H1 (cell line): Measurements from ENCODE around the gene CACNA2D1. TPM values are rescaled to one million over a fixed set of nuclear protein-coding genes. Genes with fewer than 3 reads are reported as not detected.

ENCODE experiments used
- CTCF ChIA-PET: fragments of 300-600 bp; sonication (Branson Sonifier 250); formaldehyde crosslinking; loops from one replicate; lab custom pipeline; 2021; ENCODE audit not compliant: partially characterized antibody; lab: Charles Lee
- POLR2A ChIA-PET: fragments of 300-600 bp; sonication (Branson Sonifier 250); formaldehyde crosslinking; loops from one replicate; lab custom pipeline; 2021; ENCODE audit warnings: inconsistent platforms; ENCODE audit not compliant: partially characterized antibody; lab: Charles Lee
- DNase-seq, 2 experiments: peaks; one replicate each; pipeline versions ENCODE4 v3.0.0 to v3.0.0-alpha.2; 2010 to 2022; ENCODE audit warnings: low spot score in 2 of 2, low read depth in 1 of 2, mixed read lengths in 1 of 2
- FAIRE-seq: peaks from 2 replicates; lab custom pipeline; 2011; peaks lifted over from hg19 to GRCh38; lab: Jason Lieb, UNC
- H2AFZ ChIP-seq: 2 replicates; pipeline ENCODE4 v1.8.1; 2012; ENCODE audit warnings: low read length, inconsistent platforms
- H2AK5ac ChIP-seq: 2 replicates; pipeline ENCODE4 v1.6.1; 2013; ENCODE audit warnings: low read depth, low read length
- H2BK120ac ChIP-seq: replicated peaks from 2 replicates; pipeline ENCODE3; 2013; ENCODE audit warnings: low read depth, low read length, inconsistent platforms
- H2BK12ac ChIP-seq: 2 replicates; pipeline ENCODE4 v1.6.1; 2013; ENCODE audit warnings: low read depth, low read length
- H2BK15ac ChIP-seq: 2 replicates; pipeline ENCODE4 v1.6.1; 2013; ENCODE audit warnings: low read length
- H2BK20ac ChIP-seq: 2 replicates; pipeline ENCODE4 v1.6.1; 2013; ENCODE audit warnings: low read length
- H2BK5ac ChIP-seq: 2 replicates; pipeline ENCODE4 v1.6.1; 2013; ENCODE audit warnings: low read depth, low read length
- H3K14ac ChIP-seq: 2 replicates; pipeline ENCODE4 v1.6.1; 2013; ENCODE audit warnings: inconsistent platforms; ENCODE audit not compliant: insufficient read length
- H3K18ac ChIP-seq: 2 replicates; pipeline ENCODE4 v1.6.1; 2013; ENCODE audit warnings: low read length; ENCODE audit errors: extremely low read depth
- H3K23ac ChIP-seq: 2 replicates; pipeline ENCODE4 v1.6.1; 2013; ENCODE audit warnings: inconsistent platforms; ENCODE audit not compliant: insufficient read length
- H3K23me2 ChIP-seq: 2 replicates; pipeline ENCODE4 v1.6.1; 2013; ENCODE audit warnings: low read depth, low read length
- H3K27ac ChIP-seq: 2 replicates; pipeline ENCODE4 v1.6.1; 2011; ENCODE audit warnings: low read depth, low read length, inconsistent platforms
- H3K27me3 ChIP-seq, 4 experiments: replicated peaks in 1 of 4; 1 replicate in 1 of 4; 2 replicates in 3 of 4; pipeline versions ENCODE4 v1.6.1 to v1.8.1; 2011 to 2013; ENCODE audit warnings: low read length in 3 of 4, mild to moderate bottlenecking in 3 of 4, inconsistent platforms in 2 of 4, mixed read lengths in 2 of 4, moderate library complexity in 1 of 4; ENCODE audit not compliant: control insufficient read depth in 3 of 4, insufficient read depth in 3 of 4; ENCODE audit errors: extremely low read depth in 1 of 4
- H3K36me3 ChIP-seq, 4 experiments: 2 replicates each; pipeline versions ENCODE4 v1.6.1 to v1.8.1; 2011 to 2013; ENCODE audit warnings: mild to moderate bottlenecking in 4 of 4, low read length in 3 of 4, moderate library complexity in 2 of 4, control low read depth in 1 of 4, inconsistent platforms in 1 of 4; ENCODE audit not compliant: insufficient read depth in 4 of 4, control insufficient read depth in 2 of 4
- H3K4ac ChIP-seq: replicated peaks from 2 replicates; pipeline ENCODE3; 2013; ENCODE audit warnings: low read length, low read depth, mixed read lengths, inconsistent platforms; ENCODE audit not compliant: insufficient read length
- H3K4me1 ChIP-seq, 4 experiments: replicated peaks in 1 of 4; 1 replicate in 1 of 4; 2 replicates in 3 of 4; pipeline versions ENCODE4 v1.6.1 to v1.8.1; 2011 to 2013; ENCODE audit warnings: low read length in 3 of 4, inconsistent platforms in 2 of 4, mixed read lengths in 1 of 4; ENCODE audit not compliant: insufficient read depth in 4 of 4, control insufficient read depth in 3 of 4
- H3K4me2 ChIP-seq, 2 experiments: 2 replicates each; pipeline versions ENCODE4 v1.6.1 to v1.8.1; 2011 to 2013; ENCODE audit warnings: low read depth in 2 of 2, low read length in 2 of 2, control low read depth in 1 of 2, inconsistent platforms in 1 of 2, mild to moderate bottlenecking in 1 of 2; ENCODE audit not compliant: insufficient read depth in 1 of 2
- H3K4me3 ChIP-seq, 4 experiments: fragments of 200-600, 300-600 bp in 1 of 4; sonication (generic), shearing (Covaris generic), sonication (Bioruptor Twin) in 1 of 4; 2 replicates each; pipeline versions ENCODE4 v1.5.1 to v1.8.1; 2011 to 2016; ENCODE audit warnings: low read length in 4 of 4, low read depth in 3 of 4, control low read depth in 2 of 4, inconsistent platforms in 2 of 4, mild to moderate bottlenecking in 2 of 4, mixed read lengths in 1 of 4, moderate library complexity in 1 of 4; ENCODE audit not compliant: insufficient read depth in 2 of 4; ENCODE audit errors: extremely low read depth in 1 of 4
- H3K56ac ChIP-seq: replicated peaks from 2 replicates; pipeline ENCODE3; 2013; ENCODE audit warnings: low read depth, mild to moderate bottlenecking, mixed read lengths, low read length, inconsistent platforms; ENCODE audit not compliant: insufficient read length
- H3K79me1 ChIP-seq: 2 replicates; pipeline ENCODE4 v1.6.1; 2013; ENCODE audit warnings: low read depth, low read length, control low read depth
- H3K79me2 ChIP-seq, 2 experiments: 2 replicates each; pipeline versions ENCODE4 v1.6.1 to v1.8.1; 2012 to 2013; ENCODE audit warnings: low read length in 2 of 2, mild to moderate bottlenecking in 2 of 2, inconsistent platforms in 1 of 2; ENCODE audit not compliant: insufficient read depth in 2 of 2, control insufficient read depth in 1 of 2
- H3K9ac ChIP-seq, 4 experiments: replicated peaks in 1 of 4; 1 replicate in 1 of 4; 2 replicates in 3 of 4; pipeline versions ENCODE4 v1.6.1 to v1.8.1; 2011 to 2013; ENCODE audit warnings: low read depth in 3 of 4, low read length in 3 of 4, control low read depth in 2 of 4, mild to moderate bottlenecking in 2 of 4, moderate library complexity in 2 of 4, inconsistent platforms in 1 of 4; ENCODE audit errors: extremely low read depth in 1 of 4
- H3K9me3 ChIP-seq, 2 experiments: 2 replicates each; pipeline versions ENCODE4 v1.6.1 to v1.8.1; 2012 to 2013; ENCODE audit warnings: mild to moderate bottlenecking in 2 of 2, moderate library complexity in 2 of 2, control low read depth in 1 of 2, inconsistent platforms in 1 of 2, low read depth in 1 of 2, low read length in 1 of 2, mixed read lengths in 1 of 2; ENCODE audit not compliant: insufficient read depth in 2 of 2
- H4K20me1 ChIP-seq, 2 experiments: replicated peaks in 1 of 2; 2 replicates each; pipeline versions ENCODE3 to v1.8.1; 2011 to 2013; ENCODE audit warnings: inconsistent platforms in 2 of 2, low read length in 2 of 2, mild to moderate bottlenecking in 1 of 2; ENCODE audit not compliant: insufficient read depth in 2 of 2, control insufficient read depth in 1 of 2
- H4K5ac ChIP-seq: 2 replicates; pipeline ENCODE4 v1.6.1; 2013; ENCODE audit warnings: low read length, low read depth, mixed read lengths, inconsistent platforms; ENCODE audit not compliant: insufficient read length
- H4K8ac ChIP-seq: 2 replicates; pipeline ENCODE4 v1.8.0; 2013; ENCODE audit warnings: mild to moderate bottlenecking, moderate library complexity, low read length, inconsistent platforms; ENCODE audit not compliant: insufficient read depth; ENCODE audit errors: extremely low read depth
- H4K91ac ChIP-seq: replicated peaks from 2 replicates; pipeline ENCODE3; 2013; ENCODE audit warnings: low read length, mixed read lengths, inconsistent platforms; ENCODE audit not compliant: insufficient read length
- CEBPB ChIP-seq: IDR thresholded peaks from 2 replicates; pipeline ENCODE4 v1.6.1; 2012; ENCODE audit warnings: low read depth, low read length
- EP300 ChIP-seq, 2 experiments: IDR thresholded peaks; 1 replicate in 1 of 2; 2 replicates in 1 of 2; pipeline ENCODE4 v1.6.1; 2011 to 2012; ENCODE audit warnings: low read depth in 2 of 2, low read length in 2 of 2, mild to moderate bottlenecking in 2 of 2, borderline replicate concordance in 1 of 2, inconsistent platforms in 1 of 2, moderate library complexity in 1 of 2
- KDM1A ChIP-seq: fragments of 200-600, 300-600 bp; sonication (generic); IDR thresholded peaks from 2 replicates; pipeline ENCODE4 v1.7.1; 2016; ENCODE audit warnings: mild to moderate bottlenecking, low read length, borderline replicate concordance
- POU5F1 ChIP-seq: IDR thresholded peaks from 2 replicates; pipeline ENCODE4 v1.6.1; 2011; ENCODE audit warnings: low read depth, mild to moderate bottlenecking, low read length, moderate library complexity
- RBBP5 ChIP-seq: IDR thresholded peaks from 2 replicates; pipeline ENCODE4 v1.7.1; 2012; ENCODE audit warnings: low read depth, mild to moderate bottlenecking, inconsistent platforms, low read length, moderate library complexity, borderline replicate concordance
- SP1 ChIP-seq: IDR thresholded peaks from 2 replicates; pipeline ENCODE4 v1.6.1; 2011; ENCODE audit warnings: low read depth, low read length
- SRF ChIP-seq: IDR thresholded peaks from 2 replicates; pipeline ENCODE4 v1.6.1; 2011; ENCODE audit warnings: mild to moderate bottlenecking, low read depth, low read length, moderate library complexity
- TCF12 ChIP-seq: IDR thresholded peaks from 2 replicates; pipeline ENCODE4 v1.6.1; 2011; ENCODE audit warnings: low read depth, mild to moderate bottlenecking, low read length
- polyA plus RNA-seq, 7 experiments: library from polyadenylated mRNA; depleted of rRNA in 3 of 7; stranded (reverse) in 5 of 7; unstranded in 2 of 7; fragments of >200 nt in 5 of 7; fragments of 200-250 nt in 2 of 7; gene quantifications; 1 replicate in 5 of 7; 2 replicates in 1 of 7; 4 replicates in 1 of 7; pipeline versions ENCODE4 v1.2.1 to v1.2.3, GENCODE V29; 2011 to 2013; ENCODE audit warnings: missing spikeins in 2 of 7, mixed read lengths in 2 of 7
- total RNA-seq: library from RNA; stranded (reverse); fragmentation: NEBNext Ultra II Directional; extraction: Animal tissue kit (Norgen Biotek cat#: 25700); gene quantifications from 2 replicates; pipeline ENCODE4 v1.2.1, GENCODE V29; 2021

The CACNA2D1 gene
- total and polyA plus RNA-seq, 2 of the 8 experiments (the other 6 are each of a cell fraction or from before 2014, with no cell fraction given) = 4.3 to 27.3 TPM

DNA sequence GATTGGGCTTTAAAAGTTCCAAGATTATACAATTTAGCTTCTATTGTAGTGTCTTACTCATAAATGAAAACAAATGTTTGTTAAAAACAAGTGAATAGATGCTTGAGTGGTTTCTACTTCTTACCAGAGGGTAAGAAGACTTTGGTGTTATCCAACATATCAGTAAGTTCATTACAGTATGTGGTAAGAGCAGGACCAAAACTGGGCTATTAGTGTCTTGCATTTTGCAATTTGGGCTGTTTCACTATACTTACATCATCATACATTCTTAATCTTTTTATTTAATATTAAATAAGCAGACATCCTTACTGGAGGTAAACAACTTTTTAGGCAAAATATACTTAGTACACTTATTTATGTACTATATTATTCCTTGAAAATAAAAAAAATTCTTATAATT is 425.4 kb downstream of the CACNA2D1 start:
- Histone ChIP-seq H2BK12ac (no peak overlapping the region), H2BK15ac (no peak overlapping the region), H3K23me2 (no peaks in the 10 kb centered on the region), H3K4me3 (no peak overlapping the region), H3K4me1 (no peaks in the 10 kb centered on the region), H4K20me1 (no peaks in the 10 kb centered on the region), H3K79me2 (no peaks in the 10 kb centered on the region), H2AK5ac (no peak overlapping the region), H3K18ac (no peak overlapping the region), H3K36me3 (no peaks in the 10 kb centered on the region; a peak in 1 of 8 replicates), H3K4ac (no peak overlapping the region), H4K91ac (no peak overlapping the region), H3K4me2 (no peak overlapping the region), H4K8ac (no peak overlapping the region), H3K9me3 (no peaks in the 10 kb centered on the region), H3K27ac (no peak overlapping the region), H3K56ac (no peak overlapping the region), H3K27me3 (no peaks in the 10 kb centered on the region), H3K9ac (no peak overlapping the region), H2BK5ac (no peak overlapping the region), H4K5ac (no peak overlapping the region), H3K23ac (no peak overlapping the region), H3K79me1 (no peaks in the 10 kb centered on the region), H3K14ac (no peak overlapping the region), H2BK20ac (no peak overlapping the region)
- POLR2A ChIA-PET = no interaction called here
- DNase-seq = no peak
- FAIRE-seq = no peak
- CTCF ChIA-PET = interaction anchor here (0.6 to 5.8 kb wide), 7 partner anchors 10 to 661 kb away, joined by 3 to 42 read pairs (median 4); no protein-coding TSS in a partner anchor
- TF ChIP-seq SRF = no peak
- no peak for TF ChIP-seq EP300 (IDR thresholded peaks at IDR 0.05; ENCODE audit: borderline replicate concordance in 1 of 2, low read depth in 2 of 2, low read length in 2 of 2)
- TF ChIP-seq RBBP5 = no peak
- no peak for TF ChIP-seq KDM1A
- no peak for TF ChIP-seq CEBPB
- no peak for TF ChIP-seq TCF12
- TF ChIP-seq SP1 = no peak
- no peak for TF ChIP-seq POU5F1
- TF ChIP-seq, all 59 proteins: peak for 0
- no peak overlapping the region for H2BK120ac ChIP-seq
- no peak overlapping the region for H2AFZ ChIP-seq
